Ramos (cell line): Measurements from ENCODE around the gene GABPB1.
"Not testable (repeated sequence)": the region's sequence is repeated elsewhere in the genome, so short reads cannot be mapped to it uniquely, and the experiment has no call there.

Experiments
- in situ Hi-C: fragments of 300-500 bp; cut with MboI; formaldehyde crosslinking; loops from one replicate; pipeline ENCODE4 v1.14.3; 2022; ENCODE audit warnings: low sequenced_read_pairs; ENCODE audit not compliant: unreplicated experiment

The GABPB1 gene

GRCh38 chr15:50354838-50355618 lies at the start of gene GABPB1:
GABPB1 (minus strand) TSS chr15:50355198; CDS start chr15:50309798, 45,400 bp downstream.
- in situ Hi-C loops, result no loop called here

- in situ Hi-C loops, result not testable (repeated sequence)
Observed at GRCh38 chr15:50391561-50391960, 36.6 kb upstream of the GABPB1 start.

GRCh38 chr15:50390554-50391264 lies 35.7 kb upstream of the GABPB1 start:
- in situ Hi-C loops, result no loop called here

GRCh38 chr15:50382408-50382807 lies 27.4 kb upstream of the GABPB1 start:
- in situ Hi-C loops, result not testable (repeated sequence)

GRCh38 chr15:50381438-50381837 lies 26.4 kb upstream of the GABPB1 start:
- in situ Hi-C loops, result no loop called here

GRCh38 chr15:50380089-50380488 lies 25.1 kb upstream of the GABPB1 start:
- in situ Hi-C loops, result no loop called here

GRCh38 chr15:50379413-50379812 lies 24.4 kb upstream of the GABPB1 start:
- in situ Hi-C loops, result not testable (repeated sequence)

GRCh38 chr15:50378776-50379175 lies 23.8 kb upstream of the GABPB1 start:
- in situ Hi-C loops, result no loop called here

GRCh38 chr15:50377867-50378751 lies 23.1 kb upstream of the GABPB1 start:
- in situ Hi-C loops, result no loop called here

GRCh38 chr15:50369564-50369963 lies 14.6 kb upstream of the GABPB1 start:
- in situ Hi-C loops, result not testable (repeated sequence)

- in situ Hi-C loops, result no loop called here
Observed at GRCh38 chr15:50365971-50366370, 11.0 kb upstream of the GABPB1 start.

- in situ Hi-C loops, result no loop called here
Observed at GRCh38 chr15:50365570-50365969, 10.6 kb upstream of the GABPB1 start.

GRCh38 chr15:50363612-50364011 lies 8.6 kb upstream of the GABPB1 start:
- in situ Hi-C loops, result no loop called here

GRCh38 chr15:50361756-50362155 lies 6.8 kb upstream of the GABPB1 start:
- in situ Hi-C loops, result no loop called here

GRCh38 chr15:50358845-50359244 lies 3.8 kb upstream of the GABPB1 start:
- in situ Hi-C loops, result no loop called here

- in situ Hi-C loops, result no loop called here
Observed at GRCh38 chr15:50355980-50356379, 982 bp upstream of the GABPB1 start.

- in situ Hi-C loops, result no loop called here
Observed at GRCh38 chr15:50355619-50355905, 564 bp upstream of the GABPB1 start.

- in situ Hi-C loops, result no loop called here
Observed at GRCh38 chr15:50353975-50354837, 792 bp downstream of the GABPB1 start.

GRCh38 chr15:50353251-50353974 lies 1.6 kb downstream of the GABPB1 start:
- in situ Hi-C loops, result no loop called here
